Glomerular endothelial cell (primary cell): ENCODE results near the gene GTF2A2. TPM values are rescaled to one million over a fixed set of nuclear protein-coding genes. Genes with fewer than 3 reads are reported as not detected.
"Not testable (repeated sequence)": the region's sequence is repeated elsewhere in the genome, so short reads cannot be mapped to it uniquely, and the experiment has no call there.

ENCODE experiments used
- DNase-seq: peaks from one replicate; pipeline ENCODE4 v3.0.0-alpha.2; 2011; ENCODE audit warnings: low read depth, low spot score; ENCODE audit errors: extremely low read depth
- total RNA-seq: library from RNA; depleted of rRNA; stranded (reverse); fragments of >200 nt; gene quantifications from 2 replicates; pipeline ENCODE4 v1.2.3, GENCODE V29; 2015

Gene GTF2A2, protein sequence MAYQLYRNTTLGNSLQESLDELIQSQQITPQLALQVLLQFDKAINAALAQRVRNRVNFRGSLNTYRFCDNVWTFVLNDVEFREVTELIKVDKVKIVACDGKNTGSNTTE
- 36.1 and 47.3 TPM in 2 replicates for total RNA-seq

- peak; percentile 44 for DNase-seq
These were observed at the start of gene GTF2A2 for GRCh38 chr15:59656897-59657634. GTF2A2 (minus strand) TSS chr15:59657515; CDS start chr15:59652277, 5,238 bp downstream.

DNA sequence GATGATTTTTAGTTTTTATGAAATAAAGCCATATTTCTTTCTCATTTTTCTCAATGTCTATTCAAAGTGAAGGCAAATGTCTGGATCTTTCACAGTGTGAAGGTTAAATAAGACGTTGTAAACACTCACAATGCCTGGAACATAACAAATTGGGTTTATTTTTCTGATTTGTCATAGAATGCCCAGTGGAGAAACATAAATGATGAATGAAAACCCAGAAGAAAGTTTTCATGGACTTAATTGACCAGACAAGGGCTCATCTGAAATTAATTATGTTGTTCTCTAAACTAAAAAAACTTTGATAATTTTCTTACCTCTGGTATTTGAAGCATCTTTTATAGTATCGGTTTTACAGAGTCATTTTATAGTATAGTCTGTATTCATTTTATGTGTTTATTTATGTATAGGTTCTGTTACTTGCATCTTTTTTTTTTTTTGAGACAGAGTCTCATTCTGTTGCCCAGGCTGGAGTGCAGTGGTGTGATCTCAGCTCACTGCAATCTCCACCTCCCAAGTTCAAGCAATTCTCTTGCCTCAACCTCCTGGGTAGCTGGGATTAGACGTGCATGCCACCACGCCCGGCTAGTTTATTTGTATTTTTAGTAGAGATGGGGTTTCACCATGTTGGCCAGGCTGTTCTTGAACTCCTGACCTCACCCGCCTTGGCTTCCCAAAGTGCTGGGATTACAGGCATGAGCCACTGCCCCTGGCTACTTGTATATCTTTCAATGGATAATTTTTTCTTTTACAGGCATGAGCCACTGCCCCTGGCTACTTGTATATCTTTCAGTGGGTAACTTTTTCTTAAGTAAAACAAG is 46.9 kb upstream of the GTF2A2 start:
- DNase-seq, result no peak

- DNase-seq, result no peak
These were observed 45.0 kb upstream of the GTF2A2 start for GRCh38 chr15:59702351-59702750.

- DNase-seq, result no peak
These were observed 44.6 kb upstream of the GTF2A2 start for GRCh38 chr15:59701880-59702279.

DNA sequence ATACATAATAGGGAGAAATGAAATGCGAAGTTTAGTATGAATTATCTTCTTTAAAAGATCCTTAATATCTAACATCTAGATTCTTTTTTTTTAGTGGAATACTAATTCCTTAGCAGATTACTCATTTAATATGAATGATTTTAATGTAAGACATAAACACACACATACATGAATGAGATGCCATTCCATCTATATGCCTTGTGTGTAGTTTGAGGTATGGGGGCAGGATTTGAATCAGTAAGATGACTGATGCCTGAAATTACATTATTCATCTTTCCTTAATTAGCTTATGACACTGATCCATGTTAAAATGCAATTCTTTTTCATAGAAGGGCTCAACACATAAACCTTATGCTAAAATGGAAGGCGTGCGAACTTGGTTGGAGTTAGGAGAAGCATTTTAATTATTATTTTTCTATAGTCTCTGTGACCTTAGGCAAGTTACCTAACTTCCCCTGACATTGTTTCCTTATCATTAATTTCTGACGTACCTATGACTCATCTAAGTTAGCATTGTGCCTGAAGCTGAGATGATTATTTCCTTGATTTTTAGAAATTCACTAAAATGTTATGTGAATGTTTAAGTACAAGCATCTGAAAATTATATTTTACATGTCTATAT is 42.6 kb upstream of the GTF2A2 start:
- no peak for DNase-seq

GRCh38 chr15:59698065-59698464 is 40.8 kb upstream of the GTF2A2 start:
- not testable (repeated sequence) for DNase-seq

DNA sequence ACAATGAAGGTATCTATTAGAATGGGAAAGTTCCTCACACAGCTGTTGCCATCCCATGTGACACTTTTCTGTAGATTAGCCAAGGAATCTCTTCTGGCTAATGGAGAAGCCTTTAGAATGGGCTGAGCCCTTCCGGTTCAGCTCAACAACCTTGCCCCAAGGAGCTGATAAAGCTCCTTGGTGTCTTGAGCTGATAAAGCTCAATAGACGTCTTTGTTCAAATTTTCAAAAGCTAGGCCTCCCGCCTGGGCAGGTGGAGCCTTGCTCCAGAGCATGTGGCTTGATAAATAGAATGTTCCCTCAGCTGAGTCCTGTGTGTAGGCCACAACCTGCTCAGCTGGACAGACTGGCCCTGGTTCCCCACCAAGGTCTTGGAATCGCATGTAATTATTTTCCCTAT is 39.0 kb upstream of the GTF2A2 start:
- no peak for DNase-seq

DNA sequence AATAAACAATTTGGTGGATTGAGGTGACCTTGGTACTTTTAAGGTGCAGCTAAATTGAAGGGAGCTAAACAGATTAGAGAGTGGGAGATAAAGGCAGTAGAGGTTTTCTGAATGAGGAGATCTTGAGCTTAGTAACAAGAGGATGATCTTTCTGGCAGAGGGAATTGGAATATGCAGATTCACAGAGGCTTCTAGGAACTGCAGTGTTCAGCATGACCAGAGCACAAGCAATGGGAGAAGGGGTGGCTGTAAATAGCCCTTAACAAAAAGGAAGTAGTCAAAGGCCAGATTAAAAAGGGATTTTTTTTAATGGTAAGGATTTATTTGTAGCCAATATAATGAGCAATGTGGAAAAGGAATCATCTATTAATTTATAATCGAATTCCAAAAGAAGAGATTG is 37.5 kb upstream of the GTF2A2 start:
- DNase-seq, result no peak

- no peak for DNase-seq
These were observed 34.0 kb upstream of the GTF2A2 start for GRCh38 chr15:59691194-59691805.

- DNase-seq, result no peak
These were observed 32.4 kb upstream of the GTF2A2 start for GRCh38 chr15:59689626-59690236.

GRCh38 chr15:59688782-59689625 is 31.7 kb upstream of the GTF2A2 start, which contains the start of gene BNIP2:
BNIP2 (minus strand) TSS chr15:59689320; CDS start chr15:59682457, 6,863 bp downstream.
- DNase-seq, result peak; percentile 72

DNA sequence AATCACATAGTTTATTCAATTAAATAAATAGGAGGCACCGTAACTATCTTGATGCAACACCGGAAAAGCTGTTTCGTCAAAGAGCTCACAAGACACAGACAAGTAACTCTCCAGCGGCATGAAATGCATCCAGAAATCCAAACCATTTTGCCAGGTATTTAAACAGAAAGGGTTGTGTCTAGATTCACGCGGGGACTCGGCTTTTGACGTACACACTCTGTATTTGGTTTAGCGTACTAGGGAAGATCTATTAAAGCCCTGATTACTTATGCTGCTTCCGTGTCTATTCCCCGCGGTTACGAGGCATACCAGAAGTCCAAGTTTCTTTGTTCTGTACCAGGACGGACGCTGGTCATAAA is 31.1 kb upstream of the GTF2A2 start:
- DNase-seq, result no peak

GRCh38 chr15:59687836-59688235 is 30.5 kb upstream of the GTF2A2 start:
- peak; percentile 48 for DNase-seq

DNA sequence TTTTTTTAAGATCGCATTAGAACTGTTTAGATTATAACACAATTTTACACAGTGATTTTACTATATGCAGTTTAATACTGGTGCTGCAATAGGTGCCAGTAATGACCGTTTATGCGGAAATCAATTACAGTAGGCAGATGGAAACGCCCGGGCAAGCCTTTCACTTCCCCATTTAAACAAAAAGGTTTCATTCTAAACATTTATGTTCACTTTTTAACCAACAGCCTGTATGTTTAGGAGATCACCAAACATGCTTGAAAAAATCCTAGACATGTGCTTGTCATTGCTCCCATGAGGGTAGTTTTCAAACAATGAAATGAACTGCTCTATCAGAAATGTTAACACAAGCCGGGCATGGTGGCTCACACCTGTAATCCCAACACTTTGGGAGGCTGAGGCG is 29.1 kb upstream of the GTF2A2 start:
- DNase-seq, result no peak

DNA sequence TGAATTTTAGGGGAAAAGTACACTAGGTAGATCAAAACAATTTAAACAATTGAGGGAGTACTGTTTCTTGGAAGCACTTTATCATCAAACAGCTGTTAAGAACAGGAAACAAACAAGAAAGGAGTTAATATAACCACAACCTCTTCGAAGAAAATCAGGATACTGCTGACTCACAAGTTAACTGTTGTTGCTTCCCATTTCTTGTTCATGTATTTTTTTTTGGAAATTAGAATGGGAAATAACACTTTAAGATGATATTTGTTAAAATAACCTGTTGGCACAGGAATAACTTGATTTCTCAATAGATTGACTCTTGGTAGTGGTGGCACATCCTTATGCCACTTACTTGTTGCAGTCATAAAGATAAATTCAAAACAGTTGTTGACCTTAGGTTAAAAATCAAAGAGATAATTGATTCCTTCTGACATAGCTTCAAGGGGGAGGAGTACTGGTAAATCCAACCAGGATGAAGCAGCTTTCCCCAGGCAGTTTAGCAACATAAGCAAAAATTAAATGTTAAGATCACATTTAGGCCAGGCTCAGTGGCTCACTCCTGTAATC is 28.5 kb upstream of the GTF2A2 start:
- peak; percentile 65 for DNase-seq

DNA sequence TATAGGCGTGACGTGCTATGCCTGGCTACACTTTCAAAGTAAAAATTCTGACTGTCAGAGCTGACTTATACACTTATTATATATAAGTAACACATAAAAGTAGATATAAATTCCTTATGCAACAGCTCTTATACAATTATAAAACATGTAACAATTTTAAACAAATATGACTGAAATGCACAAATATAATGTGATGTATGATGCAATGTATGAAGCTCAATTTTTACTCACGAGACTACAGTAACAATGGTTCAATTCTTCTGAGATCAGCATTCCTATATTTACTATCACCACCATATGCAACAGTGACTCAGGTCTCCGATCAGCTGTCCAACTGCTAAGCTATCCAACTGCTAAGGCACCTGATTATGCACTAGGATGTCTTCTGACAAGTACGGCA is 23.6 kb upstream of the GTF2A2 start:
- no peak for DNase-seq

DNA sequence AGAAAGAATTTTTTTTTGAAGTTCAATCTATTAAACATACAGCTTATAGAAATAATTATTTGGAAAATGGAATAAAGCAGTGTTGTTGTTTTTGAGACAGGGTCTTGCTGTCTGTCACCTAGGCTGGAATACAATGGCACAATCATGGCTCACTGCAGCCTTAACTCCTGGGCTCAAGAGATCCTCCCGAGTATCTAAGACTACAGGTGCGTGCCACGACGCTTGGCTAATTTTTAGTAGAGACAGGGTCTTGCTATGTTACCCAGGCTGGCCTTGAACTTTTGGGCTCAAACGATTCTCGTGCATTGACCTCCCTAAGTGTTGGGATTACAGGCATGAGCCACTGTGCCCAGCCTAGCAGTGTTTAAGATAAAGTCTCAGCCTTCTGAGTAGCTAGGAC is 23.0 kb upstream of the GTF2A2 start:
- no peak for DNase-seq

GRCh38 chr15:59678620-59679019 is 21.3 kb upstream of the GTF2A2 start:
- DNase-seq, result peak; percentile 66

- no peak for DNase-seq
These were observed 20.9 kb upstream of the GTF2A2 start for GRCh38 chr15:59678172-59678571.
